T-helper 1 cell treated with Interleukin-12 subunit alpha and Interleukin-12 subunit beta and Interleukin-4 antibody, amounts not matched to agents 30 μg/mL and 1 μg/mL, for 36 hours (primary cell): ENCODE results near the gene RHOJ.

Source experiments
- H3K27ac Mint-ChIP-seq: one replicate; pipeline ENCODE4 v1.8.0; 2021; ENCODE audit warnings: mild to moderate bottlenecking, mixed read lengths
- H3K27me3 Mint-ChIP-seq: one replicate; pipeline ENCODE4 v1.8.0; 2021; ENCODE audit warnings: low read depth, mixed read lengths
- H3K36me3 Mint-ChIP-seq: one replicate; pipeline ENCODE4 v1.8.0; 2021; ENCODE audit warnings: low read depth, mixed read lengths
- H3K4me1 Mint-ChIP-seq: one replicate; pipeline ENCODE4 v1.8.0; 2021; ENCODE audit warnings: low read depth, mixed read lengths
- H3K4me3 Mint-ChIP-seq: one replicate; pipeline ENCODE4 v1.8.0; 2021; ENCODE audit warnings: mild to moderate bottlenecking, moderate library complexity, mixed read lengths
- H3K9me3 Mint-ChIP-seq: one replicate; pipeline ENCODE4 v1.8.0; 2021; ENCODE audit warnings: mixed read lengths

The RHOJ gene

GRCh38 chr14:63192085-63192484 is 12.2 kb upstream of the RHOJ start:
- H3K4me1 Mint-ChIP-seq = no peaks in the 10 kb centered on the region
- H3K4me3 Mint-ChIP-seq = no peak overlapping the region
- peaks cover 4% of the 10 kb centered on the region for H3K9me3 Mint-ChIP-seq
- no peak overlapping the region for H3K27ac Mint-ChIP-seq
- H3K27me3 Mint-ChIP-seq = no peaks in the 10 kb centered on the region
- H3K36me3 Mint-ChIP-seq = no peaks in the 10 kb centered on the region

DNA sequence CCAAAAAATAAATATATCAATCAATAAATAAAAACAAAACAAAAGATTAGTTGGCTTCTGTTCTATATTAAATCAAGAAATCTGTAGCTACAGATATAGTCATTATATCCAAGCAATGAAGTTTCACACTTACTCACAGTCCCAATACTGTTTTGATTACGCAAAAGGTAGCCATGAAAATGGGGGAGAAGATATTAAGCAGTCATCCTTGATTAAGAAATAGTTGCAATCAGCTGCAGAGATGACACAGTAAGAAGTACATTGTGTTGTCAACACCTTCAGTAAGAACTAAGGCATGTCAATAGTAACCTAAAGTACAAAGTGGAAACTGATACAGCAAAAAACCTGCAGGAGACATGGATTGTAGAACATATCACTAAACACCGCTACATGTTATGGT is 11.0 kb upstream of the RHOJ start:
- no peak overlapping the region for H3K27ac Mint-ChIP-seq
- H3K36me3 Mint-ChIP-seq = no peaks in the 10 kb centered on the region
- no peaks in the 10 kb centered on the region for H3K27me3 Mint-ChIP-seq
- H3K4me1 Mint-ChIP-seq = no peaks in the 10 kb centered on the region
- H3K4me3 Mint-ChIP-seq = no peak overlapping the region
- peaks cover 4% of the 10 kb centered on the region for H3K9me3 Mint-ChIP-seq

GRCh38 chr14:63200035-63200740 is 4.1 kb upstream of the RHOJ start:
- H3K4me1 Mint-ChIP-seq = no peaks in the 10 kb centered on the region
- H3K4me3 Mint-ChIP-seq = no peak overlapping the region
- H3K27ac Mint-ChIP-seq = no peak overlapping the region
- no peaks in the 10 kb centered on the region for H3K36me3 Mint-ChIP-seq
- H3K27me3 Mint-ChIP-seq = peaks cover 3% of the 10 kb centered on the region
- H3K9me3 Mint-ChIP-seq = peaks cover 3% of the 10 kb centered on the region

- H3K4me1 Mint-ChIP-seq = no peaks in the 10 kb centered on the region
- H3K4me3 Mint-ChIP-seq = no peak overlapping the region
- H3K36me3 Mint-ChIP-seq = no peaks in the 10 kb centered on the region
- no peaks in the 10 kb centered on the region for H3K9me3 Mint-ChIP-seq
- no peak overlapping the region for H3K27ac Mint-ChIP-seq
- H3K27me3 Mint-ChIP-seq = peaks cover 6% of the 10 kb centered on the region
Measured at GRCh38 chr14:63200767-63201166, 3.5 kb upstream of the RHOJ start.

GRCh38 chr14:63203015-63203414 is 1.2 kb upstream of the RHOJ start:
- Mint-ChIP-seq H3K9me3 (no peaks in the 10 kb centered on the region), H3K4me1 (no peaks in the 10 kb centered on the region), H3K27me3 (peaks cover 12% of the 10 kb centered on the region), H3K36me3 (no peaks in the 10 kb centered on the region), H3K4me3 (no peak overlapping the region), H3K27ac (no peak overlapping the region)

GRCh38 chr14:63203618-63204406 is 431 bp upstream of the RHOJ start:
- no peaks in the 10 kb centered on the region for H3K9me3 Mint-ChIP-seq
- peaks cover 12% of the 10 kb centered on the region for H3K27me3 Mint-ChIP-seq
- H3K36me3 Mint-ChIP-seq = no peaks in the 10 kb centered on the region
- no peak overlapping the region for H3K4me3 Mint-ChIP-seq
- H3K4me1 Mint-ChIP-seq = no peaks in the 10 kb centered on the region
- no peak overlapping the region for H3K27ac Mint-ChIP-seq

DNA sequence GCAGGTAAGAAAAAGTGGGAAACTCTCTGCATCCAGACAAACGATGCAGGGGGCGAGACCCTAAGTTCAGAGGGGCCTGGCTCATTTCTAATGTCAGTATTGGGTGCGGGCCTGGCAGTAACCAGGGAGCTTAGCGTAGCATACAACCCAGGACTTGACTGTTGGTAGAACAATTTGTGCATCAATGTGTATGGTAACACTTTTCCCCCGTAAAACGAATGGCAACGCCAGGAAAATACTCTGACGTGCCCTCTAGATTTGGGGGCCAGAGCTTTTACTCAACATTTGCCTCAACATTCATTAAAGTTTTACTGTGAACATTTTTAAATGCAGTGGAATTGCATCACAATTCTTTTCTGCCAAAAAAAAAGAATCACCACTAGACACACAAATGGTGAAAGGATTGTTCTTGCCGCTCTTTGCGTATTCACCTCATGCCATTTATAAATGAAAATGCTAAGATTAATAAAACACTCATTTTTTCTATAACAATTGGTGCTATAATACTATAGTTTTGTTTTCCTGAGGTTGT is 867 bp downstream of the RHOJ start:
- H3K36me3 Mint-ChIP-seq = no peaks in the 10 kb centered on the region
- H3K4me1 Mint-ChIP-seq = no peaks in the 10 kb centered on the region
- no peaks in the 10 kb centered on the region for H3K9me3 Mint-ChIP-seq
- peaks cover 12% of the 10 kb centered on the region for H3K27me3 Mint-ChIP-seq
- no peak overlapping the region for H3K27ac Mint-ChIP-seq
- no peak overlapping the region for H3K4me3 Mint-ChIP-seq

DNA sequence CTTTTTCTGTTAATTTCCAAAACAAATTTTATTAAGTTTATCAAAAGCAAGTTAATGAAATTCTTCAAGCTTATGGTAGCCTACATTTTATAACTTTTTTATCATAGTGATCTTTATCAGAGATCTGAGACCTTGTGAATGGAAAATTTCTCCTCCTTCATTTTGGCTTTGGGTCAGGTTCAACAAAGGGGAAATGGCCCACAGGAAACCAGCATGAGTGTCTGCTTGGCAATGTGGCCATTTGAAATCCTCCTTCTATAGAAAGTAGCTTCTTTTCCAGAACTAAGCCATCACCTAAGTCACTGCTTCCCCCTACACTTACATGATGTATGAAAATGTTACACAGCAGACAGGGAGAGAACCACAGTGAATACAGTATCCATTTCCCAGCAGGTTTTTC is 1.6 kb downstream of the RHOJ start:
- Mint-ChIP-seq H3K27ac (no peak overlapping the region), H3K4me3 (no peak overlapping the region), H3K36me3 (no peaks in the 10 kb centered on the region), H3K9me3 (no peaks in the 10 kb centered on the region), H3K4me1 (no peaks in the 10 kb centered on the region), H3K27me3 (peaks cover 12% of the 10 kb centered on the region)

DNA sequence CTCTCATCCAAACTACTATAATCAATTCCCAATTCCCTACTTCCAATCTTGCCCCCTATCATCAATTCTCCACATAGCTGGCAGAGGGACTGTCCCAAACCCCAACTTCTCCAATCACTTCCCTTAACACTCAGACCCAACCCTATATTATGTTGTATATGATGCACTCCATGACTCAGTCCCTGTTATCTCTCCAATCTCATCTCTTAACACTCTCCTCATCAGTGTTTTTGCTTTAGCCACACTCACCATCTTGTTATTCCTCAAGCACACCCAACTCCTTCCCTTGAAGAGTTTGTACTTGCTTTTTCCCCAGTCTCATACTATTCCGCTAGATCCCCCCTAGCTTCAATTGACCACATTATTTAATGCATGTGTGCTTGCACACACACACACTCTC is 4.9 kb downstream of the RHOJ start:
- no peaks in the 10 kb centered on the region for H3K36me3 Mint-ChIP-seq
- no peak overlapping the region for H3K27ac Mint-ChIP-seq
- no peaks in the 10 kb centered on the region for H3K4me1 Mint-ChIP-seq
- H3K27me3 Mint-ChIP-seq = peaks cover 10% of the 10 kb centered on the region
- H3K4me3 Mint-ChIP-seq = no peak overlapping the region
- no peaks in the 10 kb centered on the region for H3K9me3 Mint-ChIP-seq

- H3K9me3 Mint-ChIP-seq = no peaks in the 10 kb centered on the region
- H3K4me3 Mint-ChIP-seq = no peak overlapping the region
- peaks cover 6% of the 10 kb centered on the region for H3K27me3 Mint-ChIP-seq
- H3K4me1 Mint-ChIP-seq = no peaks in the 10 kb centered on the region
- no peak overlapping the region for H3K27ac Mint-ChIP-seq
- no peaks in the 10 kb centered on the region for H3K36me3 Mint-ChIP-seq
Measured at GRCh38 chr14:63210812-63211211, 6.6 kb downstream of the RHOJ start.

DNA sequence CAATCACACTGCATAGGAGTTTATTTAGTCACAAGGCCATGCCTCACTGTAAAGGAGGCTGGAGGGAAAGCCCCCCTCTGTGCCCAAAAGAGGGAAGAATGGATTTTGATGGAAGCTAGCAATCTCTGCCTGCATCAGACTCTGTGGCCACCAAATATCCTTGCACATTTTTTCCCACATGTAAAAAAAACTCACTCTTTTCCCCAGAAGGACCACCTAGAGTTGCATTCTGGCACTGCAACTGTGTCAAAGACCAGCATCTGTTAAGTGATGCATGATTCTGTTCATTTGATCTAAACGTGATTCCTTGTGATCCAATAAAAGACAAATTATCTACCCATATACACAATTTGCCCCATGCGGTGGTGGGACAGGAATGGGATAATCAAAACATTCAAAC is 8.0 kb downstream of the RHOJ start:
- no peak overlapping the region for H3K27ac Mint-ChIP-seq
- H3K9me3 Mint-ChIP-seq = no peaks in the 10 kb centered on the region
- H3K27me3 Mint-ChIP-seq = peaks cover 5% of the 10 kb centered on the region
- H3K36me3 Mint-ChIP-seq = no peaks in the 10 kb centered on the region
- no peaks in the 10 kb centered on the region for H3K4me1 Mint-ChIP-seq
- no peak overlapping the region for H3K4me3 Mint-ChIP-seq

GRCh38 chr14:63212776-63213500 is 8.7 kb downstream of the RHOJ start:
- H3K27ac Mint-ChIP-seq = no peak overlapping the region
- no peaks in the 10 kb centered on the region for H3K36me3 Mint-ChIP-seq
- H3K9me3 Mint-ChIP-seq = no peaks in the 10 kb centered on the region
- no peak overlapping the region for H3K4me3 Mint-ChIP-seq
- no peaks in the 10 kb centered on the region for H3K4me1 Mint-ChIP-seq
- peaks cover 5% of the 10 kb centered on the region for H3K27me3 Mint-ChIP-seq

DNA sequence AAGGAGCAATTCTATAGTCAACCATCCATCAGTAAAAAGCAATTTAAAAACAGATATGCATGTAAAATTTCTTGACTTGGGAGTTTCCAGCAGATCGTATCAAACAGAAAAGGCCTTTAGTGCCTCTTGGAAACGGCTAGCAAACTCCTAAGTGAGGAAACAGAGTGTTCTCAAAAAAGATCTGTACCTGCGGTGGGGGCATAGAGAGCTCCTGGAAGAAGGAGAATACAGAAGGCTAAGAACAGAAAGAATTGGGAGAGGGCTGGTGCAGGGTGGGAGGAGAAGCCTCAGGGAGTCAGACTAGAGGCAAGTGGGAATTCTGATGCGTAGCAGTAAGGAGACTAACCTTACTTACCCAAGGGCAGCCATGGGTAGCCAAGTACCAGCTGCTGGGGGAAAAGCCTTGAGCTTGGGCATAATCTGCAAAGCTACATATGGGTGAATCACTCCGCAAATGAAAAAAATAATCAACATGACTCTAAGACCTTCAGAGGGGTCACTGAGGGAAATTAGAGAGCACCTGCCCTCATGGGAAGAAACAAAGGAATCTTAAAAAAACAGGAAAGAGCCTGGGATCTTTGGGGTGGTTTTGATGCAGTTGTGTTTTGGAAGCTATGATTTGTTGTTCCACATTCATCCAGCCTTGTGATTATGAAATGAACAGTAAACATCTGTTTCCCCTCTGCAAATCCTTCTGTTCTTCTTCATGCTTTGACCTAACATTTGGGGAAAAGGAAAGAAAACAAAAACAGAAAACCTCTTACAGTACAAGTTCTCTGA is 10.4 kb downstream of the RHOJ start:
- Mint-ChIP-seq H3K27ac (no peak overlapping the region), H3K36me3 (no peaks in the 10 kb centered on the region), H3K4me3 (no peak overlapping the region), H3K4me1 (no peaks in the 10 kb centered on the region), H3K27me3 (peaks cover 5% of the 10 kb centered on the region), H3K9me3 (no peaks in the 10 kb centered on the region)

DNA sequence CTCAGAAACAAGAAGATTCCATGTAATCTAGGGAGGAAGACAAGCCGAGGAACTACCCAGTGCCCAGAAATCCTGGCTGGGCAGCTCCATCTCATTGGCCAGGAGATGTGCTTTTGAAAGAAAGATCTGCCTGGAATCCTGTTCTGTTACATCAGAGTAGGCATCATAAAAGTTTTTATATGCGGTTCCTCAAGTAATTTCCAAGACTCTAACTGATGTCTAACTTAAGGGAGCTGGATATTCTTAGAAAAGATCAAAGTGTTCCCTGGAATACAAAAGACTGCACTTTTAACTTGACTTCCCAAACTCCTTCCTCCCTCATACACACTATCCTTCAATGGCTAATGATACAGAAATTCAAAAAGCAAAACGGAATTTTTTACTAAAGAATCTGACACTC is 16.3 kb downstream of the RHOJ start:
- Mint-ChIP-seq H3K9me3 (no peaks in the 10 kb centered on the region), H3K27me3 (peaks cover 5% of the 10 kb centered on the region), H3K4me3 (no peak overlapping the region), H3K27ac (no peak overlapping the region), H3K4me1 (no peaks in the 10 kb centered on the region), H3K36me3 (no peaks in the 10 kb centered on the region)
